Activated naive CD4-positive, alpha-beta T cell treated with anti-CD3 and anti-CD28 coated beads, Interleukin-2, amount 50 U/mL, for 72 hours (primary cell): ENCODE results near the gene F11R. TPM values are rescaled to one million over a fixed set of nuclear protein-coding genes. Genes with fewer than 3 reads are reported as not detected.
"Not testable (repeated sequence)": the region's sequence is repeated elsewhere in the genome, so short reads cannot be mapped to it uniquely, and the experiment has no call there.

Source experiments
- ATAC-seq, 2 donors: fragments of 150-1000 bp; cut with Tn5 transposase; 2 replicates each; pipeline ENCODE4 v1.10.0; 2021; ENCODE audit warnings: mild to moderate bottlenecking in 2 of 2, moderate library complexity in 2 of 2
- DNase-seq, 2 donors: peaks; one replicate each; pipeline ENCODE4 v3.0.0; 2021 to 2022; ENCODE audit warnings: low spot score in 2 of 2
- H3K27ac Mint-ChIP-seq, 2 donors: one replicate each; pipeline ENCODE4 v1.8.0; 2022; ENCODE audit warnings: mild to moderate bottlenecking in 2 of 2, mixed read lengths in 2 of 2
- H3K36me3 Mint-ChIP-seq, 2 donors: one replicate each; pipeline ENCODE4 v1.8.0; 2022; ENCODE audit warnings: mixed read lengths in 2 of 2
- H3K9me3 Mint-ChIP-seq, 2 donors: one replicate each; pipeline ENCODE4 v1.8.0; 2022; ENCODE audit warnings: mixed read lengths in 2 of 2
- total RNA-seq, 2 donors: library from RNA; stranded (reverse); gene quantifications; one replicate each; pipeline ENCODE4 v1.2.3, GENCODE V29; 2022

F11R gene
- total RNA-seq, 2 donors from 2014 or later, result 26.0 to 63.6 TPM

DNA sequence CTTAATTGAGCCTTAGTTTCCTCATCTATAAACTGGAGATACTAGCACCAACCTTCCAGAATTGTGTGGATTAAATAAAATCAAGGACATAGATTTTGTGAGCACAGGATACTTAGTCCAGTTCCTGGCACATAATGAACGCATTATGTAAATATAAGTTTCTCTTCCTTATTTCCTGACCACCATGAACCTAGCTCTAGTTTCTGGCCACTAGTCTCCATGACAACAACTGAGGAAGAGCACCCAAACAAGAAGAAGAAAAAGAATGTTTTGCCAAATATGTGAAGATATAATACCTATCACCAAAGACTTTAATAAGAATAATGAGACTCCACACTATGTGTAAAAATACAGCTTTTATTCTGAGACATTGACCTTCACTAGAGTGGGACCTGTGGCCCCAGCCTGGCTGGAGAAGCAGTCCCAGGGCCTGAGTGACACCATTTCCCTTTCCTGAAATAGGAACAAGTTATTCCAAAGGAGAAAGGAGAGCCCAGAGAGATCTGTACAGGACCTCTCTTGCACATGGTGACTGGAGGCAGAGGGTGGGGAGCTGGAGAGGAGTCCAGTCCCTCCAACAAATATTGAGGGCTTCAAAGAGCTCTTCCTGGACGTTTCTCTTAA is 25.8 kb upstream of the F11R start:
- Mint-ChIP-seq H3K9me3 (no peaks in the 10 kb centered on the region), H3K36me3 (peaks cover 34 to 51% of the 10 kb centered on the region in 2 donors), H3K27ac (peak overlapping the region; percentile 93 to 99)
- no peak for ATAC-seq
- DNase-seq, result no peak

DNA sequence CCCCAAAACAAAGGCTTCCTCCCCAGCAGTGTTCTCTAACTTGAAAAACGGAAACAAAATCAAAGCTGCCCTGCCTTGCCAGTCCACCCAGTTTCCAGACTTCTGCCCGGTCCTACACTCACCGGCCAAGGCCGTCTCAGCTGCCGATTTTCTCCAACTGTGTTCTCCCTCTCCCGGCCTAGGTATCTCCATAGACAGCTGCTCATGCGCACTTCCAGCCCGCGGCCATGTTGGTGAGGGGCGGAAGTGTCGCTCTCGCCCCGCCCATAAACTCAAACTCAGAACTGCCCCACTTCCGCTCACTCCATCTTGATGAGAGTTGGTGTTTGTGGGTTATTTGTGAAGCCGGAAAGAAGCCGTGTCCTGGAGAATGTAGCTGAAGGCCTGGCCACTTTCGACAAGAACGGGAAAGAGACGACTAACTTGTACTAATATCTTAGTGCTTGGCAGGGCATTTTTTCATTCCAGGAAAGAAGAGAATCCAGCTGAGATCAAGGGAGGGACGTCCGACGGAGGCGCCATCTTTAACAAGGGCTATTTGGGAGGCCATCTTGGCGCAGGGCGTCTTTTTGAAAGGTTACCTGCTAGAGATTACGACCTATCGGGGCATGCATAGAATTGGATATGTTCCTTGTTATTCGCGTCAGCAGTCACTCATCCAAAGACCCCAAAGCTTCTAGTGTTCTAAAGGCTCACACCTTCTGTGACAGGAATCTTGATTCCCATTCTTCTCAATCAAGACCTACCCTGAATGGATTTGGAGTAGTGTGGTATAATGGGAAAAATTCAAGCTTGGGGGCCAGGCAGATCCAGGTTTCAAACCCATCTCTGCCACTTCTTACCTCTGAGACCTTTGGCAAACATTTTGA is 25.0 kb upstream of the F11R start, which contains the start of gene USF1:
Gene USF1, minus strand, starts transcription at position 242 of the 869 bp plus-strand sequence. CDS start 2,702 bp downstream, outside the sequence.
- DNase-seq (peak; percentile 93 to 94), ATAC-seq (peak; percentile 87 to 89)
- Mint-ChIP-seq H3K36me3 (peaks cover 34 to 51% of the 10 kb centered on the region in 2 donors), H3K27ac (peak within 1 kb of the TSS; percentile 93 to 99), H3K9me3 (no peaks in the 10 kb centered on the region)

- ATAC-seq, result peak; percentile 61 to 63
- no peaks in the 10 kb centered on the region for H3K9me3 Mint-ChIP-seq
- peaks cover 34 to 46% of the 10 kb centered on the region in 2 donors for H3K36me3 Mint-ChIP-seq
These were observed 24.2 kb upstream of the F11R start for GRCh38 chr1:161044908-161045735.

DNA sequence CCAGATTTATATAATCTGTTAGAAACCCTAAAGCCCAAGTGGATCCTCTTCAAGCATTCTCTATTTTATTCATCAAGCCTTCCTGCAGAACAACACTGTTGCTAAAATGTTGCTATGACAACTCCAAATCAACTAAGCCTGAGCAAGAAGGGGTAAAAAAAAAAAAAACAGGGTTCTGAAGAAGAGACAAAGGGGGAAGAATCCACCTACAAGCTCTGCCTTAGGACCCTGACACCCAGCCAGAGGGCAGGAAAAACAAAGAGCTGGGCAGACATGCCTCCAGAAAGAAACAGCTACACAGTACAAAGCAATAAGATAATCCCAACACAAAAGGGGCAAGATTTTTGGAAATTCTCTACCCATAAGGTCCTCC is 23.6 kb upstream of the F11R start:
- Mint-ChIP-seq H3K36me3 (peaks cover 39 to 44% of the 10 kb centered on the region in 2 donors), H3K27ac (peak overlapping the region; percentile 93 to 98), H3K9me3 (no peaks in the 10 kb centered on the region)
- ATAC-seq, result peak in 1 of 2 donors; percentile 8
- DNase-seq, result no peak

More at GRCh38 chr1:161044908-161045735, 24.2 kb upstream of the F11R start:
- H3K27ac Mint-ChIP-seq, result peak overlapping the region; percentile 93 to 99
- peak in 1 of 2 donors; percentile 56 for DNase-seq

GRCh38 chr1:161039546-161039945 is 18.6 kb upstream of the F11R start:
- no peak for DNase-seq
- ATAC-seq, result no peak
- H3K9me3 Mint-ChIP-seq, result no peaks in the 10 kb centered on the region
- peak overlapping the region; percentile 90 to 97 for H3K27ac Mint-ChIP-seq
- peaks cover 11 to 33% of the 10 kb centered on the region in 2 donors for H3K36me3 Mint-ChIP-seq

GRCh38 chr1:161039154-161039545 is 18.2 kb upstream of the F11R start:
- ATAC-seq, result no peak
- Mint-ChIP-seq H3K36me3 (peaks cover 8 to 29% of the 10 kb centered on the region in 2 donors), H3K9me3 (no peaks in the 10 kb centered on the region), H3K27ac (peak overlapping the region; percentile 90 to 97)
- DNase-seq, result no peak

- peaks cover 8 to 28% of the 10 kb centered on the region in 2 donors for H3K36me3 Mint-ChIP-seq
- DNase-seq (peak; percentile 83 to 89), ATAC-seq (peak; percentile 89 to 95)
- peak within 1 kb of the TSS; percentile 90 to 97 for H3K27ac Mint-ChIP-seq
- no peaks in the 10 kb centered on the region for H3K9me3 Mint-ChIP-seq
These were observed 17.7 kb upstream of the F11R start, which contains the start of gene TSTD1 for GRCh38 chr1:161038523-161039153. Gene TSTD1 (minus strand): TSS chr1:161038964. CDS start chr1:161038889, 75 bp downstream.

DNA sequence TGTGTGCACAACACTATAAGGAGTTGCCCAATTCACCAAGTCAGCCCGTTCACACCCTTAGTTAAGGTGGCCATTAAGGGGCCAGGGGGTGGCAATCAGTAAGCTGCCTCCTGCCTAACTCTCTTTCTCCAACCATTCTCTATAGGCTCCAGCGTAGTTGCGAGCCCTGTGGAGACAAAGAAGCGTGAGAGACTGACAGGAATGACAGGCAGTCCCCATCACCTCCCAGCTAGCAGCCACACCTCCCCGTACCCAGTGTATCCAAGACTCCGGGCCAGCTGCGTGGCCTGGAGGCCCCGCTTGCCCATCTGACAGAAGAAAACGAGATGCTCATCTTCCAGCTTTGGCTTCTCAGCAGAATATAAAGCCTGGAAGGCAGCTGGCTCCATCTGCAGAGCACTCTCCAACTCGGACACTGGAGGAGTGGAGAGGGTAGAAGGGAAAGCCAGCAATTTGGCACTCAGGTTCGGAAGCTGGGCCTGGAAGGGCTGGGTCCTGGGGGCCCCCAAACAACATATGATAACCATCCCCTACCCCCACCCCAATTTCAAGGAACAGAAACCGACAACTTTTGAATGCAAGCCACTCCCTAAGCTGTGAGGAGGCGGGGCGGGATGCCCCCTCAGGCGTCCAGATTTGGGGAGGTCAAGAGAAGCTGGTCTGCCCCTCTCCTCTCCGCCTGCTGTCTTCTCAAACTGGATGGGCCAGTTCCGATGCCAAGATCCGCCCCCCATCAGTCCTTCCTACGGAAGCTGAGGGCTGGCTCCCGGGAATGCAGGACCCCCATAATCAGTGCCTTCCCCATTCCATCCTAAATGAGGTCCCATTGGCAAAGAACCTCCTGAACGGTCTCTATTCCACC is 16.9 kb upstream of the F11R start:
- no peak for ATAC-seq
- peak overlapping the region; percentile 60 to 90 for H3K27ac Mint-ChIP-seq
- peaks cover 8 to 28% of the 10 kb centered on the region in 2 donors for H3K36me3 Mint-ChIP-seq

GRCh38 chr1:161033751-161034150 is 12.8 kb upstream of the F11R start:
- no peaks in the 10 kb centered on the region for H3K9me3 Mint-ChIP-seq
- ATAC-seq (peak; percentile 6 to 10), DNase-seq (no peak)
- no peak overlapping the region for H3K27ac Mint-ChIP-seq
- peaks cover 6 to 10% of the 10 kb centered on the region in 2 donors for H3K36me3 Mint-ChIP-seq

More for the DNA sequence above, 16.9 kb upstream of the F11R start:
- no peak for DNase-seq
- no peaks in the 10 kb centered on the region for H3K9me3 Mint-ChIP-seq

GRCh38 chr1:161032409-161032808 is 11.5 kb upstream of the F11R start:
- ATAC-seq, result peak in 1 of 2 donors; percentile 25
- DNase-seq, result no peak
- H3K9me3 Mint-ChIP-seq, result no peaks in the 10 kb centered on the region
- H3K27ac Mint-ChIP-seq, result peak overlapping the region in 1 of 2 donors; percentile 8
- H3K36me3 Mint-ChIP-seq, result peaks cover 0 to 10% of the 10 kb centered on the region in 2 donors

DNA sequence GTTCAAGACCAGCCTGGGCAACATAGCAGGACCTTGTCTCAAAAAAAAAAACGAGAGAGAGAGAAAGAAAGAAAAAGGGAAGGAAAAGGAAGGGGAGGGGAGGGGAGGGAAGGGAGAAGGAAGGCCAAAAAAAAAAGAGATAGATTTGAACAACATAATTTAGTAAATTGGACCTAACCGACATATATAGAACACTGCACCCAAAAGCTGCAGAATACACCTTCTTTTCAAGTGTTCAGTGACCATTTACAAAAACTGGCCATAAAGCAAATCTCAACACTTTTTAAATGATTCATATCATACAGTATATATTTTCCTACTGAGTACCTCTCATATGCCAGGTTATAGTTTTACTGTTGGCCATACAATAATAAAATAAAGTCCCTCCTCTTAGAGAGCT is 10.9 kb upstream of the F11R start:
- no peak for ATAC-seq
- no peak for DNase-seq
- peaks cover 0 to 15% of the 10 kb centered on the region in 2 donors for H3K36me3 Mint-ChIP-seq
- H3K9me3 Mint-ChIP-seq, result no peaks in the 10 kb centered on the region
- no peak overlapping the region for H3K27ac Mint-ChIP-seq

DNA sequence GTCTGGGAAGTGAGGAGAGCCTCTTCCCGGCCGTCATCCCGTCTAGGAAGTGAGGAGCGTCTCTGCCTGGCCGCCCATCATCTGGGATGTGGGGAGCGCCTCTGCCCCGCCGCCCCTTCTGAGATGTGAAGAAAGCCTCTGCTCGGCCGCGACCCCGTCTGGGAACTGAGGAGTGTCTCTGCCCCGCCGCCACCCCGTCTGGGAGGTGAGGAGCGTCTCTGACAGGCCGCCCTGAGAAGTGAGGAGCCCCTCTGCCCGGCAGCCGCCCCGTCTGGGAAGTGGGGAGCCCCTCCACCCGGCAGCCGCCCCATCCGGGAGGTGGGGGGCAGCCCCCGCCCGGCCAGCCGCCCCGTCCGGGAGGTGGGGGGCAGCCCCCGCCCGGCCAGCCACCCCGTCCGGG is 8.5 kb upstream of the F11R start:
- not testable (repeated sequence) for H3K27ac Mint-ChIP-seq, DNase-seq, ATAC-seq, H3K9me3 Mint-ChIP-seq
- H3K36me3 Mint-ChIP-seq, result peaks cover 0 to 18% of the 10 kb centered on the region in 2 donors

GRCh38 chr1:161026954-161027353 is 6.0 kb upstream of the F11R start:
- ATAC-seq, result peak; percentile 68 to 74
- H3K9me3 Mint-ChIP-seq, DNase-seq: not testable (repeated sequence)
- Mint-ChIP-seq H3K36me3 (peaks cover 0 to 18% of the 10 kb centered on the region in 2 donors), H3K27ac (peak overlapping the region in 1 of 2 donors; percentile 15)

DNA sequence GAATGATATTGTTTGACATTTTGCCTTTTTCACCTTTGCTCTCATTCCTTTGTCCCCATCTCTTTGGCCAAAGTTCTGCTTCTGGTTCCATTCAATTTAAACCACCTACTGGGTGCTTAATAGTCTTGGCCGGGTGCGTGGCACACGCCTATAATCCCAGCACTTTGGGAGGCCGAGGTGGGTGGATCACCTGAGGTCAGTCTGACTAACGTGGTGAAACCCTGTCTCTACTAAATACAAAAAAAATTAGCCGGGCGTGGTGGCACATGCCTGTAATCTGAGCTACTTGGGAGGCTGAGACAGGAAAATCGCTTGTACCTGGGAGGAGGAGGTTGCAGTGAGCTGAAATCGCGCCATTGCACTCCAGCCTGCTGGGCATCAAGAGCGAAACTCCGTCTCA is 1.5 kb upstream of the F11R start:
- H3K36me3 Mint-ChIP-seq, result peaks cover 7 to 15% of the 10 kb centered on the region in 2 donors
- not testable (repeated sequence) for H3K9me3 Mint-ChIP-seq, ATAC-seq, DNase-seq, H3K27ac Mint-ChIP-seq

DNA sequence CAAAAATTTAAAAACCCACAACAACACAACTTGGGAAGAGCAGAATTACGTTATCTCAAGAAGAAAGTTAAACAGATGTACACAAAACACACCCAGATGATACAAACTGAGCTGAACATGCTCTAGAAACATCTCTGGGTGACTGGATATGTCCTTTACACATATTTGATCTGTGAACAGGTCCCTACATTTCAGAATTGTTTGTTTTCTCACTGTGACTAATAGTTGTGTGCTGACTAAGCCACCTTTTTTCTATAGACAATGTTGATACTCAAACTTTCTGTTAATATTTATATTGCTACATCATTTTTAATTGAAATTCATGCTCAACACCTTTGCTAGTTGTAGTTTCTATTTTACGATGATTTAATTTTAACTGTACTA is 1.0 kb upstream of the F11R start:
- Mint-ChIP-seq H3K9me3 (peaks cover 0 to 4% of the 10 kb centered on the region in 2 donors), H3K36me3 (peaks cover 7 to 11% of the 10 kb centered on the region in 2 donors), H3K27ac (no peak overlapping the region)
- DNase-seq, result no peak
- ATAC-seq, result peak in 1 of 2 donors; percentile 63
